Stimulated activated CD4-positive, alpha-beta T cell treated with anti-CD3 and anti-CD28 coated beads, TNF-alpha, amount 100 ng/mL, for 48 hours (primary cell): ENCODE results near the gene CSN2.
"Not testable (repeated sequence)": the region's sequence is repeated elsewhere in the genome, so short reads cannot be mapped to it uniquely, and the experiment has no call there.

ENCODE experiments used
- DNase-seq, 3 donors: peaks; one replicate each; pipeline ENCODE4 v3.0.0-alpha.2; 2020; ENCODE audit warnings: low read depth in 3 of 3

The CSN2 gene, protein sequence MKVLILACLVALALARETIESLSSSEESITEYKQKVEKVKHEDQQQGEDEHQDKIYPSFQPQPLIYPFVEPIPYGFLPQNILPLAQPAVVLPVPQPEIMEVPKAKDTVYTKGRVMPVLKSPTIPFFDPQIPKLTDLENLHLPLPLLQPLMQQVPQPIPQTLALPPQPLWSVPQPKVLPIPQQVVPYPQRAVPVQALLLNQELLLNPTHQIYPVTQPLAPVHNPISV

GRCh38 chr4:69965628-69966027 lies at the start of gene CSN2:
Gene CSN2, minus strand, starts transcription at chr4:69965728. Its CDS starts 4,733 bp downstream, at chr4:69960995.
- no peak for DNase-seq

DNA sequence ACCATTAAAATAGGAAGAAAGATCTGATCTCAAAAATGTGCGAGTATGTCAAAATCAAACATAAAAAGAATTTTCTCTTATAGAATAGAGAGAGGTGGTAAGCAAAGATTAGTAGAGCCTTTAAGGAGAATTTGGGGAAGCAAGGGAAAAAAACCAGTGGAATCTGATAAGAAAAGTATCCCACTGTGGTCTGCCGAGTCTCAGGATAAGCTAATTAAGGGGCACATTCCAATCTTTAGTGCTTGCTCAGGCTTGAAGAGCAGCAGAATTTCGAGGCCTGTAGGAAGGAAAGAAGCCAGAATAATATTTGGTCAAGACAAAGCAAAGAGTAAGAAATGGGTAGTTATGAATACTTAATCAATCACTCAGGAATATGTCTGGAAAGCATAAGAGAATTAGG lies 43.2 kb upstream of the CSN2 start:
- DNase-seq = no peak

DNA sequence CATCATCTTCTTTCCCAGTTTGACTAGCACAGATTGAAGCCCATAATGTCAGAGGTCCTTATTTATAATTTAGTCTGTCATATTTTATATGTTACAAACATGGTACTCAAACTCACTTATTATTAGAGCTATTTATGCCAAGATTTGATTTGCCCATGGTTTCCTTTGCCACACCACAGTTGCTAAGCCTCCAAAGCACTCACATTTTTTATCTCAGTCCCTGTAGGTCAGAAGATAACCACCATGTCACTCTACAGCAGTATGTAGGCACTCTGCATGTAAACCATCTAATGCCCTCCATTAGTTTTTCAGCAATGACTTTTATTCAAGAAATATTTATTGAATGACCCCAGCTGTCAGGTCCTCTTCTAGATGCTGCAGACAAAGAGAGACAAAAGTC lies 37.0 kb upstream of the CSN2 start:
- DNase-seq = no peak

DNA sequence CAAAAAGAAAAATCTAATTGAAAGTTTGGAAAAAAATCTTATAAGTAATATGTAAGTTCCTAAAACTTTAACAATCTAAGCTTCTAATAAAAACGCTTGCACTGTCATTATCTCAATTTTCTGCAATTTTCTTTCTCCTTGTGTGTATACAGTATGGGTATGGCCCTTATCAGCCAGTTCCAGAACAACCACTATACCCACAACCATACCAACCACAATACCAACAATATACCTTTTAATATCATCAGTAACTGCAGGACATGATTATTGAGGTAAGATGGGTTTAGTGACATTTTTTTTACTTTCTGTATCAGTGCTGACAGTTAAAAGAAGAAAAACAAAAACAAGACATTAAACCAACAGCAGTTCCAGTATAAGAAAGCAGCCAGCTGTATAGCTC lies 35.2 kb upstream of the CSN2 start:
- no peak for DNase-seq

DNA sequence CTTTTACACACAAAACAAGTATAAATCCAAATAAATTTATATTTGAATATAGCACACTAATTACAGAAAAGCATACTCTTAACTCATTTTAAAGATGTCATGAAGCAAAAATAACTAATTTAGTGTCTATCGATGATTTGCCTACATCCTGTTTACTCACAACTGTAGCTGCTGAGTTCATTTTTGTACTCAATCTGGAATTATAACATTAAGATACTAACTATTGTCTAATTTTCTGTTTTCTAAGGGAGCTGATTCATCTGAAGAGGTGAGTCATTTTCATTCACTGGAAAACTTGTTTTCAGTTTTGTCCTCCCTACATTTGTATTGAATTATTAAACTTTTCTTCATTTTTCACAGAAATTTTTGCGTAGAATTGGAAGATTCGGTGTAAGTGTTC lies 33.9 kb upstream of the CSN2 start:
- DNase-seq = no peak

DNA sequence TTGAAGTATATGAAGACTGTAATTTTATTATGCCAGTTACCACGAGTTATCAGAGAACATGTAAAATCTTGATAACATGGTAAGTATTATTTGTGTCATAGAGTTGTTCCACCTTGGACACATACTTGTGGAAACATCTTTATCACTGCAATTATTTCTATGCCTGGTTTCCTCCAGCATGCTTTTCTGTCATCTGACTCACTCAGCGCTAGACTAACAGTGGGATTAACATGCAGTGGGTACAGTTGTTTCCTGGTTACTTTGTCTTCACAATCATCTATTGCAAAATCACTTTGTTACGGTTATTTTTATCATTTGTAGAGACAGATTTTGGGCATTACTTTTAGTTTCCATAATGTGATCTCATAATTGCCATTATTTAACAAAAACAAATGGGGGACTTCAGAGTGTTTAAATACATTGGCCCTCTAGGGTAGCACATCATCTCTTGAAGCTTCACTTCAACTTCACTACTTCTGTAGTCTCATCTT lies 30.0 kb upstream of the CSN2 start, which contains the start of gene STATH:
Gene STATH (plus strand): TSS at position 441 of the 491 bp plus-strand sequence. CDS start 2,472 bp downstream, outside the sequence.
- no peak for DNase-seq

GRCh38 chr4:69994782-69995181 lies 29.3 kb upstream of the CSN2 start:
- DNase-seq = no peak

DNA sequence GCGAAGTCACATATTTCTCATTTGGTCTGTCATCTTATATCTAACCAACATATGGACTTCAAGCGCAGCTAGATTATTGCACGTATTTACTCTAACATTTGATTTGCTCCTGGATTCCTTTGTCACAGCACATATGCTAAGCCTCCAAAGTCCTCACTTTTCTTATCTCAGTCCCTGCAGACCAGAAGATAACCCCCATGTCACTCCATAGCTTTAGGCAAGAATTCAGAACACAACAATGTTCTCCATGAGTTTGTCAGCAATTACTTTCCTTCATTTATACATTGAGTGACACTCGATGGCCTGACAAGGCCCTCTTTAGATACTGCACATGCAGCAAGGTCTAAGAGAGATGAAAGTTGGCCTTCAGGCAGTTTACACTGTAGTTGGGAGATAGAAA lies 25.5 kb upstream of the CSN2 start:
- DNase-seq = no peak

DNA sequence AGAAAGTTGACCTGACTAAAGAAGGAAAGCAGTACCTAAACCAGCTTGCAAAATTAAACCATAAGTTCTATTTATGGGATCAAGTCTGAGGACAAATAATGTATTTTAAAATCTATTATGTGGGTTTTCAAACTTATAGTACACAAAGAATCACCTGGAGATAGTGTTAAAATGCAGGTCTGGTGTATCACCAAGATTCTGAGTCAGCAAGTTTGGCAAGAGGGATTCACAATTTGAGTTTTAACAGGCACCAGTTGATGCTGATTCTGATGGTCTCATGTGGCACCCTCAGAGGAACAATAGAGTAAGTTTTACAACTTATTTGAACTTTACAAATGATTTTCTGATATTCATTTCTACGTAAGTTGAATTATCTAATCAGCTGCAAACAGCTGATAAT lies 21.1 kb upstream of the CSN2 start:
- DNase-seq = no peak

GRCh38 chr4:69984030-69984443 lies 18.5 kb upstream of the CSN2 start:
- DNase-seq = no peak

DNA sequence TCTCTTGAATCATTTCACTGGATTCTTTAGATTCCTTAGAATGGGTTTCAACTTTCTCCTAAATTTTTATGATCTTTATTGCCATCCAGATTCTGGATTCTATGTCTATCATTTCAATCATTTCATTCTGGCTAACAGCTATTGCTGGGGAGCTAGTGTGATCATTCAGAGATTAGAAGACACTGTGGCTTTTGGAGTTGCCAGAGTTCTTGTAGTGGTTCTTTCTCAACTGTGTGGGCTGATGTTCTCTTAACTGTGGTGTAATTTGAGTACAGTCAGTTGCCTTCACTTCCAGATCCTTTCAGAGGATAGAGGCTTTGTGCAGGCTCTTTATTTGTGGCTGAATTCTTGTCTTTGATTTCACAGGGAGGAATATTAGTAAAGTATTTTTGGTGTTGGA lies 12.1 kb upstream of the CSN2 start:
- DNase-seq = no peak

GRCh38 chr4:69974631-69975030 lies 9.1 kb upstream of the CSN2 start:
- no peak for DNase-seq

- DNase-seq = no peak
These were observed 4.5 kb upstream of the CSN2 start for GRCh38 chr4:69970071-69970470.

DNA sequence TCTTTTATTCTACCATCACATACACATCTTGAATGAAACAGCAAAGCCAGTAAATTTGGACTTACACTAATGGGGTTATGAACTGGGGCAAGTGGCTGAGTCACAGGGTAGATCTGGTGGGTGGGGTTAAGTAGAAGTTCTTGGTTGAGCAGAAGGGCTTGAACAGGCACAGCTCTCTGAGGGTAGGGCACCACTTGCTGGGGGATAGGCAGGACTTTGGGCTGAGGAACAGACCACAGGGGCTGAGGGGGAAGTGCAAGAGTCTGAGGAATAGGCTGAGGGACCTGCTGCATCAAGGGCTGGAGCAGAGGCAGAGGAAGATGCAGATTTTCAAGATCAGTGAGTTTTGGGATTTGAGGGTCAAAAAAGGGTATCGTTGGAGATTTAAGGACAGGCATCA lies 8.3 kb downstream of the CSN2 start:
- no peak for DNase-seq

DNA sequence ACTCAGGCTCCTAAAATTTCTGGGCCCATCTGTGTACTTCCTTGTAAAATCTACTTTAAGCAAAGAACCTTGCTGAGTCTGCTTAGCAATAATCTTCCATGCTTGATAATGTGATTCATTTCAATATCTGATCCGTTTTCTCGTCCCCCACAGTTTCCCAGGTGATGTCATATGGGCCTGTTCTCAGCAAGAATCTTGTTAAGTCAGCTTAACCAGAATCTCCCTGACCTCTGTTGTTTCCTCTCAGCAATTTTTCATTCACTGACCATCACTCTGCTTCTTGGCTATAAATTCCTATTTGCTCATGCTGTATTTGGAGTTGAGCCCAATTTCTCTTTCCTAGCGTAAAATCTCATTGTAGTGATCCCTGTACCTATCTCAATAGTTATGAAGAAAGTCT lies 13.9 kb downstream of the CSN2 start:
- no peak for DNase-seq

DNA sequence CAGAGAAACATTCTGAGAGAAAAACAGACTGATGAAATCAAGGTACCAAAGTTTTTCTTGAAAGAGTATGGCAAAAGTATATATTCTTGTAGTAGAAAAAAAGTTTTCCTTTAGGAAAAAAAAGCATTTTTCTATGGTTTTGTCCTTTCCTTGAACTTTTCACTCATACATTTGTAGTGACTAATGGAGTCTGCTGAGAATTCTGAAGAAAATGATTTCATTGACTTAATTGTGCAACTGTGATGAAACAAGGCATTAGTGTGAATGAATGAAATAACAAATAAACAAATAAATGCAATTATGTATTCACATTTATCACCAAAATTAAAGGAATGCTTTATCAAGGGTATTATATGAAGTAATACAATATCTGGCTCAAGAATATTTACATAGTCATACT lies 29.0 kb downstream of the CSN2 start:
- DNase-seq = no peak

DNA sequence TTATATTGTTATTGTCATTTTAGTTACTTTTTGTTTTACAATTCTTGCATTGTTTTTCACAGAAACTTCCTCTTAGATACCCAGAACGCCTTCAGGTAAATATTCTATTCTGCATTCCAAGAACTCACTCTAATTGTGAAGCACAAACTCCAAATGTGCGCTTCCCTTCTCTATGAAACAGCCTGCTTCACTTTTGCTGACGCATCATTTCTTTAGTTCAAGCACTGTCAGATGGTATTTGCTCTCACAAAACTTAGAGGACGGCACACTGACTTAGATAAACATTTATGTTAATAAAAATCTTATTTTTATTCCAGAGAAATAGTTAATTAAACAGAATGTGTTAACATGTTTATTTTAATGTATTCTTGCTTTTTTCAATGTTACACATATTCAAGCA lies 31.4 kb downstream of the CSN2 start:
- DNase-seq = no peak

DNA sequence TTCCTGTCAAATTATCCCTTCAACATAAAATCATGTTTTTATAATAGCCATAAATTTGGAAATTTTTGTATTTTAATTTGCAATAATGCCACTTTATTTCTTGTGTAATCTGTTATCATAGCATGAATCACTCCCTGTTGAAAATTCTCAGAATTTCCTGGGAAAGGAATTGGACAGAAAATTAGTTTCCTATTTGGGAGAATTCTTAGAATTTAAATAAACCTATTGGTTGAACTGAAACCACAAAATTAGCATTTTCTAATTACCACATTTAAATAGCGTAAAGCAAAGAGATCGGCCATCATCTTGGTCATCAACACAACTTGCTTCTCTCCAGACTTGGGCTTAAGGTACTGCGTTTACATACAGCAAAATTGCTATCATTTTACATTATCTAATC lies 34.8 kb downstream of the CSN2 start, which contains the start of gene CSN1S1:
Gene CSN1S1 (plus strand): TSS at position 301 of the 400 bp plus-strand sequence. CDS start 1,488 bp downstream, outside the sequence.
- DNase-seq = no peak

DNA sequence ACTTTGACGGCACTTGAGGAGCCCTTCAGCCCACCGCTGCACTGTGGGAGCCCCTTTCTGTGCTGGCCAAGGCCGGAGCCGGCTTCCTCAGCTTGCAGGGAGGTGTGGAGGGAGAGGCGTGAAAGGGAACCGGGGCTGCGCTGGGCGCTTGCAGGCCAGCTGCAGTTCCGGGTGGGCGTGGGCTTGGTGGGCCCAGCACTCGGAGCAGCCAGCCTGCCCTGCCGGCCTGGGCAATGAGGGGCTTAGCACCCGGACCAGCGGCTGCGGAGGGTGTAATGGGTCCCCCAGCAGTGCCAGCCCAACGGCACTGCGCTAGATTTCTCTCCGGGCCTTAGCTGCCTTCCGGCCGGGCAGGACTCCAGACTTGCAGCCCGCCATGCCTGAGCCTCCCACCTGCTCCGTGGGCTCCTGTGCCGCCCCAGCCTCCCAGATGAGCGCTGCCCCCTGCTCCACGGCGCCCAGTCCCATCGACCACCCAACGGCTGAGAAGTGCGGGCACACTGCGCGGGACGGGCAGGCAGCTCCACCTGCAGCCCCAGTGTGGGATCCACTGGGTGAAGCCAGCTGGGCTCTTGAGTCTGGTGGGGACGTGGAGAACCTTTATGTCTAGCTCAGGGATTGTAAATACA lies 41.6 kb downstream of the CSN2 start:
- DNase-seq = not testable (repeated sequence)

GRCh38 chr4:69920874-69921273 lies 44.7 kb downstream of the CSN2 start:
- no peak for DNase-seq

- DNase-seq = no peak
These were observed 55.3 kb downstream of the CSN2 start for GRCh38 chr4:69910016-69910782.

- no peak for DNase-seq
These were observed 56.3 kb downstream of the CSN2 start for GRCh38 chr4:69909195-69909594.

GRCh38 chr4:69907151-69907550 lies 58.4 kb downstream of the CSN2 start:
- no peak for DNase-seq
